ENCODE data around the gene EDA.

The EDA gene

DNA sequence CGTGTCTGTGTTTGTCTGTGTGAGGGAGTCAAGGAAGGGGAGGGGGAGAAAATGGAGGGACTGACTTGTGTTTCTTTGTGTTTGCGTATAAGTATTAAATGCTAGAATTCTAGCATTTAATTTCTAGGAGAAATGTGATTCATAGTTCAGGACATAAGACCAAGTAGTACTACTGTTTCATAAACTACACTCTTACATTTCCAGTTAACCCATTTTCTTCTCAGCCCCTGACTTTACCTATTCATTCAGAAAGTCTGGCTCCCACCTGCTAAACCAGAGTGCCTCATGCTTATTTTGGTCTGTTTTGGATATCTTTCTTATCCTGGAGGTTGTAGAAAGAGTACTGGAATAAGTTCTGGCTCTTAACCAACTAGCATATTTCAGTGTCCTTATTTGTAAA lies 14.2 kb downstream of the EDA start:
- ATAC-seq (ENCODE audit: low read depth) (no peak), DNase-seq (ENCODE audit: low spot score in 2 of 2) (no peak)
- Mint-ChIP-seq H3K27me3 (no peaks in the 10 kb centered on the region), H3K4me3 (no peak overlapping the region), H3K9me3 (peaks cover 2% of the 10 kb centered on the region), H3K4me1 (no peaks in the 10 kb centered on the region), H3K27ac (no peak overlapping the region), H3K36me3 (no peaks in the 10 kb centered on the region)

GRCh38 chrX:69664693-69665092 lies 48.8 kb downstream of the EDA start:
- no peaks in the 10 kb centered on the region for H3K4me1 Mint-ChIP-seq

GRCh38 chrX:69670001-69670555 lies 54.2 kb downstream of the EDA start:
- DNase-seq (ENCODE audit: low spot score in 2 of 2) (no peak), ATAC-seq (ENCODE audit: low read depth) (no peak)
- Mint-ChIP-seq H3K27me3 (no peaks in the 10 kb centered on the region), H3K36me3 (peaks cover 2% of the 10 kb centered on the region), H3K9me3 (peaks cover 15% of the 10 kb centered on the region), H3K27ac (no peak overlapping the region), H3K4me1 (no peaks in the 10 kb centered on the region), H3K4me3 (no peak overlapping the region)

More at GRCh38 chrX:69664693-69665092, 48.8 kb downstream of the EDA start:
- H3K36me3 Mint-ChIP-seq, result no peaks in the 10 kb centered on the region
- no peak overlapping the region for H3K4me3 Mint-ChIP-seq
- peaks cover 8% of the 10 kb centered on the region for H3K9me3 Mint-ChIP-seq
- ATAC-seq (ENCODE audit: low read depth), result no peak
- DNase-seq (ENCODE audit: low spot score in 2 of 2), result no peak
- no peak overlapping the region for H3K27ac Mint-ChIP-seq
- no peaks in the 10 kb centered on the region for H3K27me3 Mint-ChIP-seq

GRCh38 chrX:69674891-69675290 lies 59.0 kb downstream of the EDA start:
- Mint-ChIP-seq H3K9me3 (peaks cover 10% of the 10 kb centered on the region), H3K27ac (no peak overlapping the region), H3K4me3 (no peak overlapping the region), H3K36me3 (peaks cover 2% of the 10 kb centered on the region), H3K4me1 (no peaks in the 10 kb centered on the region), H3K27me3 (no peaks in the 10 kb centered on the region)
- DNase-seq (ENCODE audit: low spot score in 2 of 2) (no peak), ATAC-seq (ENCODE audit: low read depth) (no peak)

DNA sequence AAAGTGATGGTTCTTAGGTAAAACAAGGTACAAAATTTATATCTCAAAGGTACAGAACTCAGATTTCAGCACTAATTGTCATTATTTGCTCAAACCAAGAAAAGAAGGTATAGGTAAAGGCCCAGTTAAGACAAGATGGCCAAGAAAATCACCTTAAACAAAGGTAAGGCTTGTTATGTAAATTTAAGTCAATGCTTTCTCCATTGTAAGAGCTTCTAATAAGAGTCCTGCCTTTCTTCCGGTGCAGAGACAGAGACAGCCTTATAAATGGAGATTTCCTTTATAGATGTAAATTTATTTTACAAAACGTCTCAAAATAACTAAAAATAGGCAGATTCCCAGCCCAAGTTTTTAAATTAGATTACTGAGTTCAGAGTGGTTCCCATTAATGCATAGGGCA lies 89.9 kb downstream of the EDA start:
- no peaks in the 10 kb centered on the region for H3K4me1 Mint-ChIP-seq
- ATAC-seq (ENCODE audit: low read depth) (no peak), DNase-seq (ENCODE audit: low spot score in 2 of 2) (no peak)
- peaks cover 7% of the 10 kb centered on the region for H3K9me3 Mint-ChIP-seq
- H3K4me3 Mint-ChIP-seq, result no peak overlapping the region
- no peak overlapping the region for H3K27ac Mint-ChIP-seq
- H3K36me3 Mint-ChIP-seq, result peaks cover 1% of the 10 kb centered on the region
- H3K27me3 Mint-ChIP-seq, result no peaks in the 10 kb centered on the region

- Mint-ChIP-seq H3K27me3 (peaks cover 2% of the 10 kb centered on the region), H3K4me3 (no peak overlapping the region), H3K36me3 (peaks cover 1% of the 10 kb centered on the region), H3K27ac (no peak overlapping the region), H3K9me3 (peaks cover 10% of the 10 kb centered on the region), H3K4me1 (no peaks in the 10 kb centered on the region)
- DNase-seq (ENCODE audit: low spot score in 2 of 2) (no peak), ATAC-seq (ENCODE audit: low read depth) (no peak)
Observed at GRCh38 chrX:69718102-69718501, 102.2 kb downstream of the EDA start.

GRCh38 chrX:69724307-69724706 lies 108.4 kb downstream of the EDA start:
- DNase-seq (ENCODE audit: low spot score in 2 of 2) (no peak), ATAC-seq (ENCODE audit: low read depth) (no peak)
- Mint-ChIP-seq H3K9me3 (peaks cover 1% of the 10 kb centered on the region), H3K4me1 (no peaks in the 10 kb centered on the region), H3K36me3 (no peaks in the 10 kb centered on the region), H3K27me3 (no peaks in the 10 kb centered on the region), H3K27ac (no peak overlapping the region), H3K4me3 (no peak overlapping the region)

- H3K27ac Mint-ChIP-seq, result no peak overlapping the region
- no peaks in the 10 kb centered on the region for H3K4me1 Mint-ChIP-seq
- no peak overlapping the region for H3K4me3 Mint-ChIP-seq
Observed at GRCh38 chrX:69740317-69740716, 124.4 kb downstream of the EDA start.

DNA sequence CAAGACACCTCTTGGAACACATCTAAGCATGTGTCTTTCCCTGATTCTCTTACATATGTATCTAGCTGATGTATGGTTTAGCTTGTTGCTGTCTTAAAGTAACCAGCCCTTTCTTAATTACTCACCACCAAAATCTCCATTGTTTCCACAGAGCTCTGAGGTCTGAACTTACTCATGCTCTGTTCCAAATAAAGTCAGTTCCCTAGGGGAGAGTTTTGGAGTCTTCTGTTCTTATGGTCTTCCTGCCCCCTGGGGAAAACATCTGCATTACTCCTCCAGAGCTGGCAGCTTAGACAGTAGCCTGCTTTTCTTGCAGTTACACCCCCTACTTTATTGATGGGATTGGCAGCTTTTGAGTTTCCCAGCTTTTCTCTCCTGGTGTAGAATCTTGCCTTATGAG lies 125.8 kb downstream of the EDA start:
- no peaks in the 10 kb centered on the region for H3K36me3 Mint-ChIP-seq
- H3K27ac Mint-ChIP-seq, result no peak overlapping the region
- ATAC-seq (ENCODE audit: low read depth) (no peak), DNase-seq (ENCODE audit: low spot score in 2 of 2) (no peak)
- H3K4me1 Mint-ChIP-seq, result no peaks in the 10 kb centered on the region
- no peaks in the 10 kb centered on the region for H3K27me3 Mint-ChIP-seq
- H3K4me3 Mint-ChIP-seq, result no peak overlapping the region
- peaks cover 6% of the 10 kb centered on the region for H3K9me3 Mint-ChIP-seq

More at GRCh38 chrX:69740317-69740716, 124.4 kb downstream of the EDA start:
- no peaks in the 10 kb centered on the region for H3K27me3 Mint-ChIP-seq
- DNase-seq (ENCODE audit: low spot score in 2 of 2) (no peak), ATAC-seq (ENCODE audit: low read depth) (no peak)
- no peaks in the 10 kb centered on the region for H3K36me3 Mint-ChIP-seq
- peaks cover 6% of the 10 kb centered on the region for H3K9me3 Mint-ChIP-seq

GRCh38 chrX:69746051-69746450 lies 130.1 kb downstream of the EDA start:
- peaks cover 2% of the 10 kb centered on the region for H3K9me3 Mint-ChIP-seq

DNA sequence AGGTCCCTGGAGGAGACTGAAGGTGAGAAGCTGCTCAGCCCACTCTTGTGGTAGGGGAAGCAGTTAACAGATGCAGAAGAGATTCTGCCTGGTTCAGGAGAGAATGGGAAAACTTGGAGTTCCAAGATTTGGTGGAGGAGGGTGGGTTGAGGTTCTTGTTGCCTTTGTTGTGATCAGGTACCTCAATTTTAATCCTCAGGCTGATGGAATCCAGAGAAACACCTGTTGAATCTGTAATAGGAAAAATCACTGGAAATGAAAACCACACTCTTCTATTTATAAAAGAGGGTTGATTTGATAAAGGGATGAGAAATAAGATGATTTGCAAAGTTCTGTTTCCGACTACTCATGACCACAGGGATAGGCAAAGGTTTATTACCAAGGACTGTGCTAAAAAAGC lies 132.1 kb downstream of the EDA start:
- ATAC-seq (ENCODE audit: low read depth) (no peak), DNase-seq (ENCODE audit: low spot score in 2 of 2) (no peak)
- no peak overlapping the region for H3K4me3 Mint-ChIP-seq
- H3K27me3 Mint-ChIP-seq, result no peaks in the 10 kb centered on the region
- H3K27ac Mint-ChIP-seq, result no peak overlapping the region
- peaks cover 1% of the 10 kb centered on the region for H3K9me3 Mint-ChIP-seq
- no peaks in the 10 kb centered on the region for H3K36me3 Mint-ChIP-seq
- no peaks in the 10 kb centered on the region for H3K4me1 Mint-ChIP-seq

More at GRCh38 chrX:69746051-69746450, 130.1 kb downstream of the EDA start:
- H3K4me1 Mint-ChIP-seq, result no peaks in the 10 kb centered on the region
- H3K36me3 Mint-ChIP-seq, result no peaks in the 10 kb centered on the region
- H3K27ac Mint-ChIP-seq, result no peak overlapping the region
- no peak overlapping the region for H3K4me3 Mint-ChIP-seq
- DNase-seq (ENCODE audit: low spot score in 2 of 2) (no peak), ATAC-seq (ENCODE audit: low read depth) (no peak)
- no peaks in the 10 kb centered on the region for H3K27me3 Mint-ChIP-seq

- ATAC-seq (ENCODE audit: low read depth) (no peak), DNase-seq (ENCODE audit: low spot score in 2 of 2) (no peak)
Observed at GRCh38 chrX:69759921-69760625, 144.2 kb downstream of the EDA start.

GRCh38 chrX:69761633-69762032 lies 145.7 kb downstream of the EDA start:
- DNase-seq (ENCODE audit: low spot score in 2 of 2), result no peak
- Mint-ChIP-seq H3K27ac (no peak overlapping the region), H3K9me3 (peaks cover 3% of the 10 kb centered on the region), H3K4me3 (no peak overlapping the region), H3K27me3 (no peaks in the 10 kb centered on the region), H3K36me3 (no peaks in the 10 kb centered on the region), H3K4me1 (peaks cover 2% of the 10 kb centered on the region)
- no peak for ATAC-seq (ENCODE audit: low read depth)

More at GRCh38 chrX:69759921-69760625, 144.2 kb downstream of the EDA start:
- no peaks in the 10 kb centered on the region for H3K27me3 Mint-ChIP-seq
- H3K4me1 Mint-ChIP-seq, result peaks cover 2% of the 10 kb centered on the region
- H3K36me3 Mint-ChIP-seq, result no peaks in the 10 kb centered on the region
- no peak overlapping the region for H3K27ac Mint-ChIP-seq
- H3K9me3 Mint-ChIP-seq, result peaks cover 3% of the 10 kb centered on the region
- no peak overlapping the region for H3K4me3 Mint-ChIP-seq

- peaks cover 3% of the 10 kb centered on the region for H3K9me3 Mint-ChIP-seq
- no peaks in the 10 kb centered on the region for H3K27me3 Mint-ChIP-seq
- peaks cover 2% of the 10 kb centered on the region for H3K4me1 Mint-ChIP-seq
- no peak overlapping the region for H3K27ac Mint-ChIP-seq
- no peak overlapping the region for H3K4me3 Mint-ChIP-seq
- H3K36me3 Mint-ChIP-seq, result no peaks in the 10 kb centered on the region
- DNase-seq (ENCODE audit: low spot score in 2 of 2) (no peak), ATAC-seq (ENCODE audit: low read depth) (no peak)
Observed at GRCh38 chrX:69762340-69762739, 146.4 kb downstream of the EDA start.

All from memory B cell (primary cell).